ENCODE data around the gene PKIG.

GRCh38 chr20:44543358-44543757 is 39.0 kb upstream of the PKIG start:
- TF ChIP-seq POLR2A (IDR thresholded peaks at IDR 0.05; ENCODE audit: low read depth, low read length) = no peak
- TF ChIP-seq TAF1 (IDR thresholded peaks at IDR 0.05; ENCODE audit: low read depth, low read length) = no peak
- no peak for TF ChIP-seq POLR2AphosphoS5 (IDR thresholded peaks at IDR 0.05; ENCODE audit: low read depth, low read length)

All from GM12891 (cell line).